ENCODE results near the gene DOCK1.
A peak's percentile ranks its signal among the peaks of the same experiment; 100 is the strongest.
"Not testable (repeated sequence)": the region's sequence is repeated elsewhere in the genome, so short reads cannot be mapped to it uniquely, and the experiment has no call there.

The DOCK1 gene

DNA sequence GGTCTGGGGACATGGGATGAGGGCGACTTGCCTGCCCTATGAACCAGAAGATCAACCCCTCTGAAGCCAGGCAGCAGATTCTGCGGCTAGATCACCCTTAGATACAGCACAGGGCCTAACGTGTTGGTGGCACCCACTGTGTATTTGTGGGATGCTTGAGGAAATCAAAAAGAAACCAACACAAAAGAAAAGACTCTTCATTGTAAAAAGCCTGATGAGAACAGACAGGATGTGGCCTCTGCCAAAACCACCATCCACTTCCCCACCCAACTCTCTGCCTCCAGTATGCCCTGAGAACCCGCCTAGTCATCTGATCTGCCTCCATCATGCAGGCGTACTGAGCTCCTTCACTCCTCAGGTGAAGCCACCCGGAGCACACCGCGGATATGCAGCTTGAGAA is 388.4 kb downstream of the DOCK1 start:
- no peak for DNase-seq

DNA sequence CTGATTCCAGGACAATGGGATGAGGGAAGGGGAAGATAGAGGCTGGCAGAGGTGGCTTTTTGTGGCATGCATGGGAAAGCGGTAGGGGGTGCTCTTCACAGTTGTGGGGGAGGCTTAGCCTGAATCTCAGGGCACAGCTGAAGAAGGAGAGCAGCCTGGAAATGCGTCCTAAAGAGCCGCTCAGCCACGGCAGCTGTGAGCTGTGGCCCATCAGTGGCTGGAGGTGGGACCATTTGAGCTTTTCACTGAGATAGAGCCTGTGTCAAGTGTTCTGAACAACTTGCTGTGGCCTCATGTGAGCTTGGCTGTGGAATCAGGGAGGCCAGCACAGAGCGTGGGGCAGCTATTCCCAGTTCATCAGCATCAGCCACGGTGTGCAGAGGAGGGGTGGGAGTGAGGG is 391.5 kb downstream of the DOCK1 start:
- no peak for DNase-seq

DNA sequence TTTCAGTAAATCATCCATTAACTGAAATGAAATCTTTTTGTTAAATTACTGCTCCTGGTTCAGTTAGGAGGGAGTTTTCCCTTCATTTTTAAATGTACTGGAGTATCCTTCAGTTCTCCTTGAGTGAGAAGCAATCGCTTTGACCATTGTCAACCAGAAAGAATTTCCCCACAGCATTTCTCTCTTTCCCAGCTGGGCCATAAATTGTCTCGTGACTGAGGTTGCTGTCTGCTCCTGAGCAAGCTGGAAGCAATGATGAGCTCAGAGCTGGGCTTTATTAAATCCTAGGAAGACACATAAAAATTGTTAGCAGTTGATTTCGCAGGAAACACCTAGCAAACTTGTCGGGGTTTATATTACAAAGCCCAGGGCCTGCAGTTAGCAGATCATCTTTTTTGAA is 393.2 kb downstream of the DOCK1 start:
- DNase-seq: no peak

DNA sequence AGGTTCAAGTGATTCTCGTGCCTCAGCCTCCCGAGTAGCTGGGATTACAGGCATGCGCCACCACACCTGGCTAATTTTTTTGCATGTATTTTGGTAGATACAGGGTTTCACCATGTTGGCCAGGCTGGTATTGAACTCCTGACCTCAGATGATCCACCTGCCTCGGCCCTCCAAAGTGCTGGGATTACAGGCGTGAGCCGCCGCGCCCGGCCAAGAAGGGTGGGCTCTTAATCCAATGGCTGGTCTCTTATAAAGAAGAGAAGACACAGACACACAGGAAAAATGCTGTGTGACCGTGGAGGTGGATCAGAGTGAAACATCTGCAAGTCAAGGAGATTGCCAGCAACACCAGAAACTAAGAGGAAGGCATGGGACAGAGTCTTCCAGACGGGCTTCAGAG is 394.0 kb downstream of the DOCK1 start:
- not testable (repeated sequence) for DNase-seq

DNA sequence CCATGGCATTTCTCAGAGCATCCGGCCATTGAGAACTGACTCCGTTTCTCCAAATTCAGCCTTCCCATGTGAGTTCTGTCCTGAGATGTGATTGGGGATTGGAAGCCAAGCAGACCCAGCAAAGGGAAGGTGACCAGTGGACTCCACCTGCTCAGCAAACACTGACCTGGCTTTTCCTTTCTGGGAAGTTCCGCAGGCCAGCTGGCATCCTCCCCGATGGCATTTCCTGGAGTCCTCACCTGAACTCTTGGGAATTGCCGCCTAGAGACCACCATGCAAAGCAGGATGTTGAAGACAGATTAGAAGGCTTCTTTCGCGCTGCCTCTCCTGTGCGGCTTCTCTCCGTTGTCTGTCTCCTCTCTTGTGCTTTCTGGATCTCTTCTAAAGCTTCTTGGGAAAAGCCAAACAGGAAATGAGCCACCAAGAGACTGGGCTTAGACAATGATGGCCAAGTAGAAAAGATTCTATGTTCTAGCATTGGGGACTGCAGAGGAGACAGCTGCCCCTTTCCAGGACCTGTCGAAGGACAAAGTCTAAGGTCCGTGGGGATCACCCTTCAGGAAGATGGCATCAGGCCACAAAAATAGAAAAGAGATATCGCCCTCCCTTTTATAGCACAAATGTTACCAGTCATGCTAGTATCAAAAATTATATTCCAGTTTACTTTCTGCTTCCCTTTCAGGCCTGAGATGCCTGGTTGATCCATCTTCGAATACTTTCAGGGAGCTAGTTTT is 394.9 kb downstream of the DOCK1 start:
- no peak for DNase-seq

DNA sequence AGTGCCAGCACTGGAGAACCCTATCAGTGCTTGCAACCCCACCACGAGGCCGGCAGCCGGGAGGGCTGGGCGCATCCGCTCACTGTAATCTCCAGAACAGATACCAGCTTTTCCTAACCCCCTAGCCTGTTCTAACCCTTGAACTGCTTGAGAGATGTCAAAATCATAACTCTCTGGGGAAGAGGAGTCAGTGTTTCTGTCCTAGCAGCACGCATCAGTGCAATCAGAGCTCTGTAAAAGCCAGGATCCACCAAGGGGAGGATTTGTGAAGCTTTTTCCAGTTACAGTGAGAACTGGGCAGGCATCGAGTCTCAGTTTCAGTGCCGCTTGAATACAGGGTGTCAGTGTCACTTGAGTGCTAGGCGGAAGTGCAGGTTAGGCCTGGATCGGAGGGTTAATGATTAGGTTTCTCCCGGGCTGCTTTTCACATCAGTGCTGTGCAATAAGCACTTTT is 395.7 kb downstream of the DOCK1 start:
- peak; percentile 43 for DNase-seq

DNA sequence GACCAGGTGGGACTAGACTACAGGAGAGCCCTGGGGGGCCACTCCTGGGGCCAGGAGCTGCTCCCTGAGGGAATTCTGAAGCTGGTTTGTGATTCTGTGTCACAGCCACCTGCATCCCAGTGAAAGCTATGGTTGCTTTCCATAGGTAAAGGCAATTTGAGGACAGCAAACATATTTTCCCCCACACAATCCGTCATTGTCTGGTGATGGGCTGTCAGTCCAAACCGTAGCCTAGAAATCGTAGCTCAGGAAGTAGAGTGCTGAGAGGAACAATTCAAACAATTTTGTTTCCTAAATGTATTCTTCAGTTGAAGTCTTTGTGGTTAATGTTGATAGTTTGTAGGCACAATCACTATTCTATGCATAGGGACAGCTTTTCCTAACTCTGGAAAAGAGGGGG is 397.1 kb downstream of the DOCK1 start:
- no peak for DNase-seq

DNA sequence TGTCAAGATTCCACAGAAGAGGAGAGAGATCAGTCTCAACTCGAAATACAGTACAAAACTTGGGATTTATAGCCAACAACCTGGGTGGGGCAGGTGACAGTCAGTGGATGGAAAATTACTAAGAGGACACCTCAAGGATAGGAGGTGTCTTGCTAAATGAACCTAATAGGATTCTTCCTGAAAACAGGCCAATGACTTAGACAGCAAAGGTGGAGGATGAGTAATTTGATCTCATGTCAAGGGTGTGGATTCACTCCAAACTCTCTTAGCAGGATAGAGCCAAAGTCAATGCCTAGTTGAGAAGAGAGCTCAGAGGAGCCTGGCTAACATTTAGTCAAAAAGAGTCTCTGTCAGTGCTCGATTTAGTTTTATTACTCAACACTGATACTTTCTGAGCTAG is 397.9 kb downstream of the DOCK1 start:
- DNase-seq: no peak

DNA sequence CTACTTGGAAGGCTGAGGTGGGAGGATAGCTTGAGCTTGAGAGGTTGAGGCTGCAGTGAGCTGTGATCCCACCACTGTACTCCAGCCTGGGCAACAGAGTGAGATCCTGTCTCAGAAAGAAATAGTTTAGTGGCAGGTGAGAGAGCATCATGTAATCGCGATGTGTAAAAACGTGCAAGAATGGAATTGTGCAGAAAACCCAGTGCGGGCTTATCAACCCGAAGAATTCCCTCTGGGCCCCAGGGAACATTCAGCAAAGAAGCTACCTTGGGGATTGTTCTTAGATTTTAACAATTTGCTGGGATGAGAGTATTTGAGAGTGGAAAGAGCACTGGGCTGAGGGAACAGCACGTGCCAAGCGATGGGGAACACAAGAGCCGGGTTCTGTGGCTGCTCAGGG is 398.5 kb downstream of the DOCK1 start:
- no peak for DNase-seq

DNA sequence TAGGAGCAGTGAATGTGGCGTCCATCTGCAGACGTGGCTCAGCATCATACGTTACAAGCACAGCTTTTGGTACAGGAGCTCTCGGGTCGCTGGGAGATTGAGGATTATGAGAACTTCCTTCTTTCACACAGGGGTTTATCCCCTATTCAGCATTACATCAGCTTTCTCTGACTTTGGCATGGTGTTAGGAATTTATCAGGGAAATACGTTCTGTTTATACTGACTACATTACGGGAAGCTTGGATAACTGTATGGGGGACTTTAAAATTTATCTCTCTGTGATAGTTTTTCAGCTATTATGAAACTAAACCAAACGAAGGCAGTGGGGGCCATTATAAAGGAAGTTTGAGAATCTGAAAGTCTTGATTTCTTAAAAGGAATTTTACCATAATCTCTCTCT is 401.3 kb downstream of the DOCK1 start:
- no peak for DNase-seq

DNA sequence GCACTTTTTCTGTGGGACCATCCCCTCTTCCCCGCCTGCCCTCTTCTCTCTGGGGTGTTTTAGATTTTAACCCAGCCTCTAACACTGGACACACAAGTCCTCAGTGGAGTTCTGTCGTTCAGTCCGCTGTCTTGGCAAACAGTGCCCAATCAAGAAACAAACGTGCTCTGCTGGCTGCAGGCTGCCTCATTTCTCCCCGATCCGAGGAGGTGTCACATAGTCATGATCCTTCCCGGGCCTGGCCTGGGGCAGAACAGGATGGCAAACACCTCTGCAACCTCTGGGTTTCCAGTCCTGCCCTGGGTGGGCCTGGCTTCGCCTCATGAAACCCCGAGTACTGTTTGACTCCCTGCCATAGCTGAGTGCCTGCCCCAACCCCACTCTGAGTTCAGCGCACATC is 402.1 kb downstream of the DOCK1 start:
- no peak for DNase-seq

DNA sequence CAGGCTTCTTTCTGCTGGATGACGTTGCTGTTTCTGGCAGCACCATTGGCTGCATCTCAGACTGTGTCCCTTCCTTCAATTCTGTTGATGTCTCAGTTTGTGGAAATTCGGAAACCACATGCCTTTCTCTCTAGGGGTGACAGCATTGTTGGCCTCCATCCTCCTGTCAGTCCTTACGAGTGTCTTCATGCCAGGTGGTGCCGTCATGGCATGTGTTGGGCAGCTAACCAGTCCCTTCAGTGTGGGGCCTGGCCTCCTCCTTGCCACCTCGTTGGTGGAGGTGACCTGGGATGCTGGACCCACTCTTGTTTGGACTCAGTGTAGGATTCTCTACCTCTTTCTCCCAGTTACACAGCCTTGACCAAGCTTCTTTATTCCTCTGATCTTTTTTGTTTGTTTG is 402.8 kb downstream of the DOCK1 start:
- no peak for DNase-seq

DNA sequence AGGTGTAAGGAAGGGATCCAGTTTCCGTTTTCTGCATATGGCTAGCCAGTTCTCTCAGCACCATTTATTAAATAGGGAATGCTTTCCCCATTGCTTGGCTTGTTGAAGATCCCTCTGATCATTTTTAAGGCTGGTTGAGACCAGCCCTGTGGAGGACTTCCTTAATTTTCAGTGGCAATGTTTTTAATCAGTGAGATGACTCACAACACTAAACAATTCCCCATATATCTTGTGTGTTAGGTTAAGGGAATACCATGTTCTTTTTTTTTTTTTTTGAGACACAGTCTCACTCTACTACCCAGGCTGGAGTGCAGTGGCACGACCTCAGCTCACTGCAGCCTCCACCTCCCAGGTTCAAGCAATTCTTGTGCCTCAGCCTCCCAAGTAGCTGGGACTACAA is 404.4 kb downstream of the DOCK1 start:
- not testable (repeated sequence) for DNase-seq

DNA sequence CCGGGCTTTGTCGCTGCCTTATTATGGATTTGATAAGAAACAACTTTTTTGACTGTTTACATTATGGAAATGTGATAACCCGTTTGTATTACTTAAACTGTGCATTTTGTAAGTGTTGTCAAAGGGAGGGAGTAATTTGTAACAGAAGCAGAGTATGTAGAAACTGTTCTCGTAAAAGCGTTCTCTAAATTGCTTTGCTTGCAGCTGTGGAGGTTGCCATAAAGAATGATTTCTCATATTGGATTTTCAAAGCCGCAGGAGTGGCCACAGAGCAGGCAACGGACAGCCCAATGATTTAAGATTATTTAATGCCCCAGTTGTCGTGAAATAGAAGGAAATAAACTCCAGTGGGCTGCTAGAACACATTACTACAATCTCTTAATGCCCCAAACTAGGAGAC is 405.2 kb downstream of the DOCK1 start:
- DNase-seq: no peak

DNA sequence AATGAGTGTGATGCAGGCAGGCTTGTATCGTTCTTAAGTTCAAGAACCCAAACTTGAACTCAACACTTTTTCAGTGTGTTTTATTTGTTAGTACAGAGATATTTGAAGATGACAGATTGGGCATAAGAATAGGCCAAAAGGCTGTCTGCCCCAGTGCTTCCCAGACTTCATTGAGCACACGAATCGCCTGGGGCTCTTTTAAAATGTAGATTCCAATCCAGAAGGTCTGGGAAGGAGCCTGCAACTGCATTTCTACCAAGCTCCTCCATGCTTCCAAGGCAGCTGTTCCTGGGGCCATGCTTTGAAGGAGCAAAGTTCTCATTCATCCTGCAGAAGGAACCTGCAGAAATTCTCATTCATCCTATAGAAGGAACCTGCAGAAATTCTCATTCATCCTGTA is 405.7 kb downstream of the DOCK1 start:
- no peak for DNase-seq

DNA sequence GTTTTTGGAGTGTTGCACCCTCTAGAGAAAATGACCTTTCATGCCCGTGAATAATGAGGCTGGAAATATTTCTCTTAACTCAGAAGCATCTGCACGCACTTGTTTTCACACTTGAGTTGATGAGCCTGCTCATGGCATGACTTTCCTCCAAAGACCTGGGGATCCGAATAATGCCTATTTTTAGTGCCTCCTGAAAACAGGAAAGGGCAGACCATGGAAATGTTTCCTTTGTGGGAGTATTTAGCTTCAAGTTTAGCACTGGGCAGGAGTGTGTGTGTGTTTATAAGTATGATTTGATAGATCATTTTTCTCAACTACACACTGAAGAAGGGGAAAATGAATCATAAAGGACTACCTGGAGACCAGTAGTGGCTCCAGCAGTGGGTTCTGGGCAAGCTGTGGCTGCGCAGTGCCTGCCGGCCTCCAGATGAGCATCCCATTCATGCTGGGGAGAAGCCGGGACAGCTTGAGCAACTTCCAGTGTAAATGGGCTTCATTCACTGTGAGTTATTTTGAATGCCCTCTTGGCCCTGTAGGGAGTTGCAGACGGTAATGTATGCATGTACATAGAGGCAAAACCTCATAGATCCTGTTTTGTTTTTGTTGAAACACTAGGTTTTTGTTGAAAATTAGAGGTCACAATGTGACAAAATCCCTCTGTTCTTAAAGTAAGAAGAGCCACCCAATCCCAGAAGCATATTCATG is 408.9 kb downstream of the DOCK1 start:
- no peak for DNase-seq

DNA sequence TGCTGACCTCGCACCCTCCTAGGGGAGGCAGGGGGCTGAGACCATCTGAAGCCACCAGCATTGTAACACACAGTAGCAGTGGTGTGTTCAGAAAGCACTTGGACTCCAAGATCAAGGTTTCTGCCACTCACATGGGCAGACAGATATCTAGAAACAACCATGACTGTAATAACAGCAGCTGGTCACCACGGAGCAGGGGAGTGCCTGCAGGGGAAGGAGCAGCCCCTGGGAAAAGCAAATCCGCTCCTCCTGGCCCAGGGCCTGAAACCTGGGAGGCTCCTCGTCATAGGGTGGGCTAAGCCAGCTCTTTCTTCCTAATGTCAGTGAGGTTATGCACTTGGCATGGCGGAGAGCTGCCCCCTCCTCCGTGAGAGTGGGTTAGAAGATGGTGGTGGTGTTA is 409.6 kb downstream of the DOCK1 start:
- no peak for DNase-seq

DNA sequence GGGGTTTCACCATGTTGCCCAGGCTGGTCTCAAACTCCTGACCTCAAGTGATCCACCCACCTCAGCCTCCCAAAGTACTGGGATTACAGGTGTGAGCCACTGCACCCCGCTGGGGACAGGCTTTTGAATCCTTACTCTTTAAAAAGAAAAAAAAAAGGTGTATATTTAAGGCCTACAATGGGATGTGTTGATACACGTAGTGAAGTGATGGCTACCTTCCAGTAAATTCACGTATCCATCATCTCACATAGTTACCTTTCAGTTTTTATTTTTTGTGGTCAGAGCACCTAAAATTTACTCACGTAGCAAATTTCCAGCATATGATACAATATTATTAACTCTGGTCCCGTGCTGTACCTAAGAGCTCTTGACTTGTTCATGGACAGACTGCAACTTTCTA is 410.7 kb downstream of the DOCK1 start:
- DNase-seq: no peak

DNA sequence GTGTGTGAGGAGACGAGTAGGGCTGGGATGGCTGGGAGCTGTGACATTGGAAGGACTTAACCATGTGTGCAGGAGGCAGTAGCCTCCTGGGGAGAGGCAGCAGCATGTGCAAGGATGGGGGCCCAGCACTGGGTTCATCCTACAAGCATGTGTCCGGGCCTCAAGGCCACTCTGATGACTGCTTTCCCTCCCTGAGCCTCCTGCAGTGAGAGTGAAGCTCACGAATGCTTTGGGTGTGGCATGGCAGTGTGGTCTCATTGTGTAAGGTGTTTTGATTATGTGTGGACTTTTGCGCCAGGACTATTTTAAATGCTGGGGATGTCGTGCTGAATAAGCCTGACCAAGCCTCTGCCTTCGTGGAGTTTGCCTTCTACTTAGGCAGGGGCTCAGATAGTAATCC is 413.2 kb downstream of the DOCK1 start:
- no peak for DNase-seq

DNA sequence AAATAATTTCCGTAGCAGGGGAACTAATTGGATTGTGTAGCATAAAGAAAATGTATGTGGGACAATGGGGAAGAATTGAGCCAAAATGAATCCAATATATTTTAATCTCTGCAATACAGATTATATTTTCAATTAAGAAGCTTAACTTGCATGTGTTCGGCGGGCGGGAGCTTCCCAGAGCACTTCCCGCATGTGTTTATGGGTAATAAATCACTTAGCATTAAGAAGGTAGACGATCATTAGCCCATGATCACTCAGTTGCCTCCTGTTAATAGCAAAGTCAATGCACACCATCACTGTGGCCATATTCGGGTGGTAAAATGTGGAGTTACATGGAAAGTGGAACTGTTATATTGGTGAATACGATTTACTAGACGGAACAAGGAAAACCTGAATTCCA is 414.0 kb downstream of the DOCK1 start:
- DNase-seq: no peak

DNA sequence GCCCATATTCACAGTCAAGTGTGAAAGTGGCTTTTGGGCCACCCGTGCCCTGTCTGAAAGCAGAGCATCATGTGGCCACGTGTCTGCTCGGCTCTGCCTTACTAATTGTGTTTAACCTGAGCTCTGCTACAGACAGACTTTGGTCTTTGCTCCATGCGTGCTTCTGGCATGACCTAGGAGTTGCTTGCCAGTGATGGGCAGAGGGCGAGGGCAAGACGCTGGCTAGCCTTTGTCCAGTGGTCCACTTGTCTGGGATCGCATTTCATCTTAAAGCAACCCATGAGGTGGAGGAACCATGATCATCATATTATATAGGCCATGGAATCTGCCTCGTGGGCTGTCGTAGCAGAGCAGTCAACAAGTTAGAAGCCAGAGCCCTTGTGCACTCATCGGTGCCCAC is 414.5 kb downstream of the DOCK1 start:
- no peak for DNase-seq

DNA sequence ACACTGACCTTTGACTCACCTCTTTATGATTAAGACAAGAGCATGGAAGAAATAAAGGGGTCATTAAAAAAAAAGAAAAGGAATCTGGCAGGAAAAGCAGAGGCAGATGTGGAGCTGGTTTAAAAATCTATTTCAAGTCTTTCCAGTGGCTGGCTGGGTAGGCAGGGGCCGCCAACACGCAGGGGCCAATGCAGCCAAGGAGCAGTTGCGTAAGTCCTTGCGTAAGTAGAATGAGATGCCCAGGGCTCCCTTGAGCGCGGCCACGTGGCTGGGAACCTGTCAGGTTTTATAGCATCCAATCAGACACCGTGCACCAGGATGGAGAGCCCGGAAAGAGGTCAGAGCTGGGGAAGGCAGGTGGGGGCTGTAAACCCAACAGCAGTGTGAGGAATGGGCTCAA is 414.9 kb downstream of the DOCK1 start:
- DNase-seq: no peak

DNA sequence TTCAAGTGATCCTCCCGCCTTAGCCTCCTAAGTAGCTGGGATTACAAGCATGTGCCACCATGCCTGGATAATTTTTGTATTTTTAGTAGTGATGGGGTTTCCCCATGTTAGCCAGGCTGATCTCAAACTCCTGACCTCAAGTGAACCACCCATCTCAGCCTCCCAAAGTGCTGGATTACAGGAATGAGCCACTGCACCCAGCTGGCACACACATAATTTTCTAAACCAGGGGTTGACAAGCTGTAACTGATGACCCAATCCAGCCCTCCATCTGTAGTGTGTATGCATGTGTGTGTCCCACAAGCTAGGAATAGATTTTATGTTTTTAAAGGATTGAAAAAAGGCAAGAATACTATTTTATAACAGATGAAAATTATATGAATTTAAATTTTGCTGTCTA is 417.1 kb downstream of the DOCK1 start:
- no peak for DNase-seq

DNA sequence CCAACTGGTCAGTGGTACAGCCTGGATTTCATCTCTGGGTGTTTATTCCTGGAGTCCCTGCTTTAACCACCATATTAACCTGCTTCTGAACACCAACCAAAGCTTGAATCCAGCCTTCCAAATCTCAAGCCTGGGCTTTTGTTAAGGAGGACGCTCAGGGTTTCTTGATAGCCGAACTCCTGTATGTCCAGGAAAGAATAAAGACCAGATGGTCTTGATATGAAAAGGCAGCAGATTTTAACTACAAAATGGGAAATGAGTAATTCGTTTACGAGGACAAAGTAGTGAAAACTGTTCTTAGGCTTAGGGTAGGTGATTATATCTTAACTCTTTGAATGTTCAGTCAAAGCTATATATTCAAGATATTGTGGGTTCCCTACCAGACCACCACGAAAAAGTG is 420.3 kb downstream of the DOCK1 start:
- DNase-seq: no peak

DNA sequence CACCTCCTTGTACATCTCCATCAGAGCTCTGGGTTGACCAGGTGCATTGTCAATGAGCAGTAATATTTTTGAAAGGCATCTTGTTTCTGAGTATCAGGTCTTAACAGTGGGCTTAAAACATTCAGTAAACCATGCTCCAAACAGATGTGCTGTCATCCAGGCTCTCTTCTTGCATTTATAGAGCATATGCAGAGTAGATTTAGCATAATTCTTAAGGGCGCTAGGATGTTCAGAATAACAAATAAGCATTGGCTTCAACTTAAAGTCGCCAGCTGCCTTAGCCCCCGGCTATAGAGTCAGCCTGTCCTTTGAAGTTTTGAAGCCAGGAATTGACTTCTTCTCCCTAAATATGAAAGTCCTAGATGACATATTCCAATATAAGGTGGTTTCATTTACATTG is 421.7 kb downstream of the DOCK1 start:
- DNase-seq: no peak

All from retina (tissue), 1 donor.